Umbilical cord (tissue), 2 donors: ENCODE measurements around the gene OR4F3. TPM values are rescaled to one million over a fixed set of nuclear protein-coding genes. Genes with fewer than 3 reads are reported as not detected.
"Not testable (repeated sequence)": the region's sequence is repeated elsewhere in the genome, so short reads cannot be mapped to it uniquely, and the experiment has no call there.

Source experiments
- DNase-seq: peaks from one replicate; pipeline ENCODE4 v3.0.0-alpha.2; 2015; ENCODE audit warnings: low spot score
- total RNA-seq: library from RNA; depleted of rRNA; stranded (reverse); fragments of >200 nt; gene quantifications from one replicate; pipeline ENCODE4 v1.2.3, GENCODE V29; 2014; ENCODE audit warnings: low replicate concordance; ENCODE audit not compliant: insufficient read depth

The OR4F3 gene
- total RNA-seq = not detected

GRCh38 chr5:181366968-181367367, at the start of gene OR4F3:
Gene OR4F3 (plus strand): TSS chr5:181367268.
- not testable (repeated sequence) for DNase-seq

Other genes with a start within 250 kb of the OR4F3 start
- 0.96 TPM for gene OR2V1, start 236.1 kb upstream of the OR4F3 start, total RNA-seq
- 2.4 TPM for gene OR2V2, start 219.7 kb upstream of the OR4F3 start, total RNA-seq
- 2.2 TPM for gene TRIM7, start 162.1 kb upstream of the OR4F3 start, total RNA-seq
- gene TRIM41, start 144.0 kb upstream of the OR4F3 start, total RNA-seq = 18.1 TPM
- gene RACK1, start 123.4 kb upstream of the OR4F3 start, total RNA-seq = 2,337 TPM
- gene TRIM52, start 106.1 kb upstream of the OR4F3 start, total RNA-seq = 41.9 TPM